ENCODE measurements around the gene ZCCHC10.
"Not testable (repeated sequence)": the region's sequence is repeated elsewhere in the genome, so short reads cannot be mapped to it uniquely, and the experiment has no call there.

The ZCCHC10 gene

DNA sequence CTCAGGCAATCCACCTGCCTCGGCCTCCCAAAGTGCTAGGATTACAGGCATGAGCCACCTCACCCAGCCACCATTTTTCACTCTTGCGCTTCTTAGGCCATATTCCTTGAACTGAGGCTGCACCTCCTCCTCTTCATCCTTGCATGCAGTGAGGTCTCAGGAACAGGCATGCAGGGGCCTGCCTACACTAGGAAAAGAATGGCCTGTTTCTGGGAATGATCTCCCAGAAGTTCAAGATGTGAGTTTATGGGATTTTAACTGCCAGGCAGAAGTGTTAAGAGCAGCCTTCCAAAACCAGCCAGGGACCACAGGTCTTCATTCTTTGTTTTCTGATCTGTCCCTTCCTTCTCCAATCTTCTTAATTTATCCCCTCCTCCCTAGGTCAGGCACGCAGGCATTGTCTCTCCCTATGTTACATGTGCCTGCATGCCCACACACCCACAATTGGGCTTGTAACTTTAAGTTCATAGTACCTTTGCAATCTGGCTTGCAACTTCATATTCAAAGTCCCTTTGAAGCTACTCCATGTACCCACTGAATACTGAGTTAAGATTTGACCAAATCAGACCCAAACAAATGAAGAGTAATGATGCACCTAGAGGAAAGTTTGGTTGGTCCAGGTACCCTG, 14.9 kb upstream of the ZCCHC10 start:
- no peak for DNase-seq

DNA sequence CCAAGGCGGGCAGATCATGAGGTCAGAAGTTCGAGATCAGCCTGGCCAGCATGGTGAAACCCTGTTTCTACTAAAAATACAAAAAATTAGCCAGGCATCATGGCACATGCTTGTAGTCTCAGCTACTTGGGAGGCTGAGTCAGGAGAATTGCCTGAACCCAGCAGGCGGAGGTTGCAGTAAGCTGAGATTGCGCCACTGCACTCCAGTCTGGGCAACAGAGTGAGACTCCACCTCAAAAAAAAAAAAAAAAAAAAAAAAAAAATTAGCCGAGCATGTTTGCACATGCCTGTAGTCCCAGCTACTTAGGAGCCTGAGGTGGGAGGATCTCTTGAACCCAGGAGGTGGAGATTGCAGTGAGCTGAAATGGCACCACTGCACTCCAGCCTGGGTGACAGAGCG, 10.3 kb upstream of the ZCCHC10 start:
- not testable (repeated sequence) for DNase-seq

DNA sequence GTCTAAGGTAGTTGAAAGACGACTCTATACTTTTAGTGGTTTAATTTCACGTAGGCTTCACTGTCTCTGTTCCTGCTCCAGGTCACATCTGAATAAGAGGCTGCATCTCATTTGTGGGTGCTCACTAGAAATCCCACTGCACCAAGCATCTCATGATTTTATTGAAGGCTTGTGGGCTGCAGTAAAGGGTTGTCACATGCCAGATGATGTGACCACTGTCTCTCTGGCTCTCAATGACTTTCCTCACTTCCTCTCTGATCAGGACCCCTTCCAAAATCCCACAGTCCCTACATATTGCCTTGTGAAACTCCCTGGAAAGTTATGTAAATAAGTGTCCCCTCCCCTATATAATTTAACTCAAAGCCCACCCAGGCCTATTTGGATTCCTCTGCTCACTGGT, 8.9 kb upstream of the ZCCHC10 start:
- DNase-seq: no peak

DNA sequence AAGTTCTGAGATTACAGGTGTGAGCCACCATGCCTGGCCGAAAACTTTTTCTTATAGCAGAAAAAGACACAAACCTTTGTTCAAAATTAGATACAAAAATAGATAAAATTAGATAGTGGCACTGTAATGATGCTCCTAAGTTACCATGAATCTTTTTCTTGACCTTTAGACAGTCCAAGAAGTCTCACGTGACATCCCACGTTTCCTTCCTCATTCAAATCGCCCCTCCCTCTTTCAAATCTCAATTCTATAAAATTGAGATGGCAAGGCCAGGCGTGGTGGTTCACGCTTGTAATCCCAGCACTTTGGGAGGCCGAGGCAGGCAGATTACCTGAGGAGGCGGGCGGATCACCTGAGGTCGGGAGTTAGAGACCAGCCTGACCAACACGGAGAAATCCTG, 7.7 kb upstream of the ZCCHC10 start:
- DNase-seq: no peak

DNA sequence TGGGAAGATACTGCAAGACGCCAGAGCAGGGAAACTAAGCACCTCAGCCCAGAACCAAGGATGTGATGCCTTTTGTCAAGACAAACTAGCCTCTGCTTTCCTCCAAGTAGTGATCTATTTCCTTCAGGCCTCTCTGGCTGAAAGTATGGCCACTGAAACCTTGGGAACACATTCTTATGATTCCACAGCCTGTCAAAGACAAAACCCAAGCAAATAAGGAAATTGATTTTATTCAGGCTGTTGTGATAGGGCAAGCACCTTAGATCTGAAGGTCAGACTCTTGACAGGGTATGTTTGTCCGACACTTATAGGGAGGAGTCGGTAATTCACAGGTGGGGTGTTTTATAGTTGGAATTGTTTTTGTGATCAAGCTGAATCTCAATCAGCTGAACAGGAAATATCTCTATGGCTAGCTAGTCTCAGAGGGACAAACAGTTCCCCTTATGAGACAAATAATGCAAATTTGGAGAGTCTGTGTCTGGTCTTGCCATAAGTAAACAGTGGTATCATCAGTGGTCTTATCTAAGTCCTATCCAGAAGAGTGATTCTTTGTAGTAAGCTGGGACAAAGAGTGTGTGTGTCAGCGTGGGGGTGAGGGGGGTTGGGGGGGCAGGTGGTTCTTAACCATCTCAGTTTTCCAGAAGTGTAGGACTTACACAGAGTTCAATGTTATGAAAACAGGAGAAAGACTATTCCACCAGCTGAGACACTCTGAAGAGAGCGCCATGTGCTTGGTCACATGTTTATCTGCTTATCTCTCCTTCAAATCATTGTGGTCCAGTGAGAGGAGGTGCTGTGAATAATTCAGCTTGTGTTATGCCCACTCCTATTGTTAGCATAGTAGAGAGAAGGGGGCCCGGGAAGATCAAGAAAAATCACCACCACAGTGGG, 6.7 kb upstream of the ZCCHC10 start:
- no peak for DNase-seq

DNA sequence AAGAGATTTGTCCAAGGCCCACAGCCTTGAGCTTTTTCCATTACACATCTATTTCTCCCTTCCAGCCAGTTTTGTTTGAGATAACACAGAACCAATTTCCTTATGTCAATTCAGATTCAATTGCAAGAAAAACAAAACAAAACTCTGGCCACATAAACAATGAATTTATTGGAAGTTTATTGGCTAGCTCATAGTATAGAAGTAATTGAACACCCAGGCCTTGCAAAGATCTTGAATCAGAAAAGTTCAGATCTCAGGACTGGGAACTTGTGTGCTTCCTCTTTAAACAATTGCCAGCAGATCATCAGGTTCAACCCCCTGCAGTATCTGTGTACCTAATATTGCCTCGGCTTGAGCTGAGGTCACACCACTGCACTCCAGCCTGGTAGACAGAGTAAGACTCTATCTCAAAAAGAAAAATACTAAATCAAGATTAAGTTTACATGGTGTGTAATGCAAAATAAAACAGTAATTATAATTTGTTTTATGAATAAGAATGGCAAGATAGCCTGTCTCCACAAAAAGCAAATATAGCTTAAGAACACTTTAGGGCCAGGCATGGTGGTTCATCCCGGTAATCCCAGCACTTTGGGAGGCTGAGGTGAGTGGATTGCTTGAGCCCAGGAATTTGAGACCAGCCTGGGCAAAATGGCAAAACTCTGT, 4.1 kb upstream of the ZCCHC10 start:
- no peak for DNase-seq

DNA sequence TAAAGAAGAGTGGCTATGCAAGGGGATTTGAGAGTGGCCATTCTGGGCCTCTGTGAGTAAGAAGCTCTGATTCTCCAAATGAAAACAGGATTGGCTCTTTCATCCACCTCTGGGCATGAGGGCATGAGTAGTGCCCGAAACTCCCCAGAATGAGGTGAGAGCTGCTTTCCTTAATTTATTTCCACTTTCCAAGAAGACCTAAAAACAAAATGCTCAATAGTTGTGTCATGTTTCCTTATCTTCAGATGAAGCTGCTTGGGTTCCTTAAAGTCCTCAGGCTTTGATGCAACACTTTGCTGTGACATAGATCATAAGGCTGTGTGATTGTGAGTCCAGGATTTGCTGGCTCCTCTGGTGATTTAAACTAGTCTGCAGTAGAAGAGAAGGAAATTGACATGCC, 3.1 kb upstream of the ZCCHC10 start:
- no peak for DNase-seq

DNA sequence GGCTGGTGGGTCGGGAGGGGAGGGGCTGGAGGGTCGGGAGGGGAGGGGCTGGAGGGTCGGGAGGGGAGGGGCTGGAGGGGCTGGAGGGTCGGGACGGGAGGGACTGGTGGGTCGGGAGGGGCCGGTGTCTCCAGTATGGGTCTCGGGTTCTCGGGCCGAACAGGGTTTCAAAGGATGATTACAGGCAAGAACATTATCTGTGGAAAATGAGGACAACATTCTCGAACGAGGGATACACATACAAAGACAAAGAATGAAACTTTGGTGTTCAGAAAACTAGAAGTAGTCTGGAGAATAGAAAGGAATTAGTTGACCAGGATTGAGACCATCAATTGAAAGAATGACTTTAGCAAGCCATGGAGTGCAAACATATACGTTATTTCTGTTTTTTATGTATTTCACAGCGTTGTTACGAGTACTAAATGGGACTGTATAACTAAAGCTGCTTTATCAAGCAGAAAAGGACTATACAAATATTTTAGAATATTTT, 360 bp upstream of the ZCCHC10 start:
- no peak for DNase-seq

DNA sequence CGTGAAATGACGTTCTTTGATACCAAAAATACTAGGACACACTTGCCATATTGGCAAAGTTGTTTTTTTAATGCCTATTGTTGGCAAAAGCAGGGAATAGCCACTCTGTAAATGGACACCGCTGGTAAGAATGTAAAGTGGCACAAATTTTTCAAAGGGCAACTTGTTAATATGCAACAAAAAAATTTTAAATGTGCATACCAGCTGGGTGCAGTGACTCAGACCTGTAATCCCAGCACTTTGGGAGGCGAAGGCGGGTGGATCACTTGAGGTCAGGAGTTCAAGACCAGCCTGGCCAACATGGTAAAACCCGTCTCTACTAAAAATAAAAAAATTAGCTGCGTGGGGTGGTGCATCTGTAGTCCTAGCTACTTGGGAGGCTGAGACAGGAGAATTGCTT, 6.9 kb downstream of the ZCCHC10 start:
- DNase-seq: not testable (repeated sequence)

DNA sequence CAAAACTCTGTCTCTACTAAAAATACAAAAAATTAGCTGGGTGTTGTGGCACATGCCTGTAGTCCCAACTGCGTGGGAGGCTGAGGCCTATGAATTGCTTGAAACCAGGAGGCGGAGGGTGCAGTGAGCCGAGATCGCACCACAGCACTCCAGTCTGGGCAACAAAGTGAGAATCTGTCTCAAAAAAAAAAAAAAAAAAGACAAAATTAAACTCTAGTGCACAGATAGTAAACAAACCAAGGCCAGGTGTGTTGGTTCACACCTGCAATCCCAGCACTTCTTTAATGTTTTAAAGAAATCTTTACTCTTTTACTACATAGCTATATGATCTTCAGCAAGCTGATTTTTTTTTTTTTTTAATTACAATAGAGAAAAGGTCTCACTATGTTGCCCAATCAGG, 8.4 kb downstream of the ZCCHC10 start:
- no peak for DNase-seq

DNA sequence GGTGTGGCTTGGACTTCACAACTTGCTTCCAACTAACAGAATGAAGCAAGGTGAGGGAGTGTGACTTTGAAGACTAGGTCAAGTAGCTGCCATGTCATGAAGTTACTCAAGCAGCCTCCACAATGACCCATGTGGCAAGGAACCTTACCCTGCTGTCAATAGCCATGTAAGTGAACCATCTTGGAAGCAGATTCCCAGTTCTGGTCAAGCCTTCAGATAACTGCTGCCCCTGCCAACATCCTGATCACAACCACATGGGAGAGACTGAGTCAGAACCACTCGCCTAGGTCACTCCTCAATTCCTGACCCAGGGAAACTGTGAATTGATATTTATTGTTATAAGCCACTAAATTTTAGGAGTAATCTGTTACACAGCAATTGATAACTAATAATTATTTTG, 10.9 kb downstream of the ZCCHC10 start:
- no peak for DNase-seq

DNA sequence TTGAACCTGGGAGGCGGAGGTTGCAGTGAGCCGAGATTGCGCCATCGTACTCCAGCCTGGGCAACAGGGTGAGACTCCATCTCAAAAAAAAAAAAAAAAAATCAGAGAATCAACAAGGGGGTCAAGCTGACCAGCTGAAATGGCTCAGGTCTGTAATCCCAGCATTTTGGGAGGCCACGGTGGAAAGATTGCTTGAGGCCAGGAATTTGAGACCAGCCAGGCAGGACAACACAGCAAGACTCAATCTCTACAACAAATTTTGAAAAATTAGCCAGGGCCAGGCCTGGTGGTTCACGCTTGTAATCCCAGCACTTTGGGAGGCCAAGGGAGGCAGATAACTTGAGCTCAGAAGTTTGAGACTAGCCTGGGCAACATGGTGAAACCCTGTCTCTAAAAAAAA, 17.9 kb downstream of the ZCCHC10 start:
- DNase-seq: not testable (repeated sequence)

DNA sequence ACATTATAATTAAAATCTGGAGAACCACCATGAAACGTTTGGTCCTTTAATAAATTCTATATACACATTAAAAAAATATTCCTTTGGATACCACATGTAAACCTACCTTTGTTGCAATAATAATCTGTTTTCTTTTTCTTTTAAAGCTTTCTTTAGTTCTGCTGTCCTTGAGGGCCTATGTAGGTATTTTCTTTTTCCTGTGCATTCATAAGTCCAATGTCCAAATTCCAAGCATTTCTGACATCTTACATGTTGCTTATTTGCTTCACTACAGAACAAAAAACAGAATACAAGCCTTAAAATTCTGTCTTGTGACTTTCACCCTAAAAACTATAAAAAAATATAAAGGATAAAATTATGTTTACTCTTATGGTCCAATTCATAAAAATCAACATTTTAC, 19.7 kb downstream of the ZCCHC10 start:
- no peak for DNase-seq

DNA sequence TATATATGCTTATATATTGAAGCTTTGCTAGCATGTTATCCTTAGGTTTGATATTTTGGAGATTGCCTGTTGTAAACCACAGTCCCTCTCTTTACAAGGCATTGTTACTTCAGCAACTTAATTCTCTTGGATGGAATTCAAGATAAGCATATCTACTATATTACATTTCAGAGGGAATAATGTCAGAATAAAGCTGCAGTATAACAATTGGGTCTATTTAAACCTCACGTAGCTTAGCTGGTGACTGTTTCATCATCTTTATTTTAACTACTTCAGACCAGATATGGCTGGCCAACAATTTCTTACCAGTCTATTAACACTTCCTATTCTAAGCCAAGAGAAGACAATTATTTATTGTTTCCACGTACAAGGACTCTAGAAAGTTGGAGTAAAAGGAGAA, 27.1 kb downstream of the ZCCHC10 start:
- DNase-seq: no peak

DNA sequence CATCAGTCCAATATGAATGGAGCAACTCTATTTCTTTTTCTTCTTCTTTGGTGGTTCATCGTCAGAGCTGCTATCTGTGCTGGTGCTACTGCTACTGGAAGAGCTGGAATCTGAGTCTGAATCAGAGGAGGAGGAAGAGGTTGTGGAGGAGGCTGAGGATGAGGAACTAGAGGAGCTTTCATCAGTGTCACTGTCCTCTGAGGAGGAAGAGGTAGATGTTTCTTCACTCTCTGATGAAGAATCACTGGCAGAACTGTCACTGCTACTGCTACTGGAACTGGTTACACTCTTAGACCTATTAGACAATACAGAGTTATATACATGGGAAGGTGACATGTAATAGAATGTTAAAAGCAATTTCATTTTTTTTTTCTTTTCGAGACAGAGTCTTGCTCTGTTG, 27.8 kb downstream of the ZCCHC10 start:
- DNase-seq: no peak

DNA sequence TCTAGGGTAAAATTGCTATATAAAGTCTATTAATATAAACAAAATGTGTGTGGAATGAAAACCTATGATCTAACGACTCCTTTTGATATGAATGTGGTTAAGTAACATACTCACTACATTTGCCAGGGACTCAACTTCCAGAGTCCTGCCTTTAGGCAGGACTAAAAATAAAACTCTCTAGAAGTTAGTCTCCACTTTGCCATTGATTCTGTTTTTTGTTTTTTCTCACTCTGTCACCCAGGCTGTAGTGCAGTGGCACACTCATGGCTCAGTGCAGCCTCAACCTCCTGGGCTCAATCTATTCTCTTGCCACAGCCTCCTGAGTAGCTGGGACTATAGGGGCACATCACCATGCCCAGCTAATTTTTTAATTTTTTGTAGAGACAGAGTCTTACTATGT, 30.0 kb downstream of the ZCCHC10 start:
- no peak for DNase-seq

DNA sequence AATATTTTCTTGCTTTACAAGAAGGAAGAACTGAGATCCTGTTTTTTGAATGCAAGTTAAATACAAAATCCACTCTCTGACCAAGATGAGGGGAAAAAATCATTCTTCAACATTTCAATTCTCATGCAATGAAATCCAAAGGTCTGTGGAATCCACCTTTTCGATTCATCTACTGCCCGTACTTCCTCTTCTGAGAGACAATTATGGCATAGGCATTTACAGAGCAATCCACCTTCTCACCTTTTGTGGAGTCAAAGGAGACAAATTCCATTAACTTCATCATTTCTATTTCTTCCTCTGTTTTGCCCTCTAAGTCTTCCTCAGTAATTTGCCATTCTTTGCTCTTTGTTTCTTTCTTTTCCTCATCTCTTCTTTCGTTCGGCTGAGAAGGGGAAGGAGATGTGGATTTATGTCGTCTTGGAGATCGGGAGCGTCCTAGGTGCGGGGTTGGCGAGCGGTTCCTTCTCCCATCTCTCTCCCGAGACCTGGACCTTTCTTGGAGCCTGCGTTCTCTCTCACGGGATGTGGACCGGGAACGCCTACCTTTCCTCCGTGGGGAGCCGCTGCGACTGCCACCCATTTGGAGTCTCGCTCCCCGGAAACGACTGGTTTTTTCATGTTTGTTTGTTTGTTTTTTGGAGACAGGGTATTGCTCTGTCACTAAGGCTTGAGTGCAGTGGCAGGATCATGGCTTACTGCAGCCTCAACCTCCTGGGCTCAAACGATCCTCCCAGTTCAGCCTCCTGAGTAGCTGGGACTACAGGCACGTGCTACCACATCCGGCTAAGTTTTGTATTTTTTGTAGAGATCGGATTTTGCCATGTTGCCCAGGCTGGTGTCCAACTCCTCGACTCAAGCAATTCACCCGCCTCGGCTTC, 38.6 kb downstream of the ZCCHC10 start:
- DNase-seq: no peak

DNA sequence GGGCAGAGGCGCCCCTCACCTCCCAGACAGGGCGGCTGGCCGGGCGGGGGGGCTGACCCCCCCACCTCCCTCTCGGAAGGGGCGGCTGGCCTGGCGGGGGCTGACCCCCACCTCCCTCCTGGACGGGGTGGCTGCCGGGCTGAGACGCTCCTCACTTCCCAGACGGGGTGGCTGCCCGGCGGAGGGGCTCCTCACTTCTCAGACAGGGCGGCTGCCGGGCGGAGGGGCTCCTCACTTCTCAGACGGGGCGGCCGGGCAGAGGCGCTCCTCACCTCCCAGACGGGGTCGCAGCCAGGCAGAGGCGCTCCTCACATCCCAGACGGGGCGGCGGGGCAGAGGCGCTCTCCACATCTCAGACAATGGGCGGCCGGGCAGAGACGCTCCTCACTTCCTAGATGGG, 43.4 kb downstream of the ZCCHC10 start:
- DNase-seq: not testable (repeated sequence)

DNA sequence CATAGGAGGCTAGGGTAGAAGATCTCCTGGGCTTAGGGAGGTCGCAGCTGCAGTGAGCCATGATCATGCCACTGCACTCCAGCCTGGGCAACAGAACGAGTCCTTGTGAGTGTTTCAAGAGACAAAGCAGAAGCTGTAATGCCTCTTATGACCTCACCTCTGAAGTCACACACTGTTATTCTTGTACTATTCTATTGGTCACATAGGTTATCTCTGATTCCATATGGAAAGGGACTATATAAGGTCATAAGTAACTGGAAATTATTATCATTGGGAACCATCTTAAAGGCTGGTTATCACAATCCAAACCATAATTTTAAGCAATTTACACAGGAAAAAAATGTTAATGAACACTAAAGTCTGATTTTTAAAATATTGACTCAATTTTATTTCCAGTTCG, 45.1 kb downstream of the ZCCHC10 start:
- DNase-seq: no peak

DNA sequence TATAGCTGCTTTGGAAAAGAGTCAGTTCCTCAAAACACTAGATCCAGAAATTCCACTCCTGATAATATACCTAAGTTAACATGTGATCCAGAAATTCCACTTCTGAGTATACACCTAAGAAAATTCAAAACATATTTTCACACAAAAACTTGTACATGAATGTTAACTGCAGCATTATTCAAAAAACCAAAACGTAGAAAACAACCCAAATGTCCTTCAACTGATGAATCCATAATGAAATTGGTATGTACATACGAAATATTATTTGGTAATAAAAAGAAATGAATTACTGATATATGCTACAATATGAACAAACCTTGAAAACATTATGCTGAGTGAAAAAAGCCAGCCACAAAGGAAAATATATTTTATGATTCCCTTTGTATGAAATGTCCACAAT, 46.4 kb downstream of the ZCCHC10 start:
- DNase-seq: no peak

DNA sequence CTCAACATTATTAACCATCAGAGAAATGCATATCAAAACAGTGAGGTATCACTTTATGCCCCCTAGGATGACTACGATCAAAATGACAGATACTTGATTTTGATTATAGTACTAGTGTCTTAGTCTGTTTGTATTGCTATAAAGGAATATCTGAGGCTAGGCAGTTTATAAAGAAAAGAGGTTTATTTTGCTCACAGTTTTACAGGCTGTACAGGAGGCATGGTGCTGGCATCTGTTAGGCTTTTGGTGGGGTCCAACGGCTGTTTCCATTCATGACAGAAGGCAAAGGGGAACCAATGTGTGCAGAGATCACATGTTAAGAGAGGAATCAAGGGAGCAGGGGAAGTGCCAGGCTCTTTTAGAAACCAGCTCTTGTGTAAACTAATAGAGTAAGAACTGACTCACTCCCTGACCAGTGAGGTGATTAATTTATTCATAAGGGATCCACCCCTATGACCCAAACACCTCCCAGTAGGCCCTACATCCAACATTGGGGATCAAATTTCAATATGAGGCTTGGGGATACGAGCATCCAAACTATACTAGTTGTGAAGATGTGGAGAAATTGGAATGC, 46.9 kb downstream of the ZCCHC10 start:
- no peak for DNase-seq

DNA sequence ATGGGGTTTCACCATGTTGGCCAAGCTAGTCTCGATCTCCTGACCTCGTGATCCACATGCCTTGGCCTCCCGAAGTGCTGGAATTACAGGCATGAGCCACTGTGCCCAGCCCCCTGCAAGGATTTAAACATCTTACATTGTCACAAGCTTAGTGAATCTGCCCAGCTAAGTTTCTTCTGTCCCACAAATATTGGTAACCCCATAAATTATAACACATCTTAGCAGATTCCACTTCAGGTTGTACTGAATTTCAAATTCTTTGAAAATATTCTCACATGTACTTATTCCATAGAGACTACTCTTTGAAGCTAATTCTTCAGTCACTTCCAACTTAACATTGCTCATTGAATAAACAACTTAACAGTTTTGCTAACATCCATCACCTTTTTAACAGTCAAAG, 49.5 kb downstream of the ZCCHC10 start:
- DNase-seq: no peak

DNA sequence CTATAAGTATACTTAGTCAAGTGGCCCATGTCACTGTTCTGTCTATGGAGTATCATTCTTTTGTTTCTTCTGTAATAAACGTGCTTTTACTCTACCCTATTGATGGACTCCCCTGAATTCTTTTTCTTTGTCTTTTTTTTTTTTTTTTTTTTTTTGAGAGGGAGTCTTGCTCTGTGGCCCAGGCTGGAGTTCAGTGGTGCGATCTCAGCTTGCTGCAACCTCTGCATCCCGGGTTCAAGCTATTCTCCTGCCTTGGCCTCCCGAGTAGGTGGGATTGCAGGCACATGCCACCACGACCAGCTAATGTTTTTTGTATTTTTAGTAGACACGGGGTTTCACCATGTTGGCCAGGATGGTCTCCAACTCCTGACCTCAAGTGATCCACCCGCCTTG, 53.9 kb downstream of the ZCCHC10 start:
- DNase-seq: not testable (repeated sequence)
